SK-N-SH (cell line): ENCODE results near the gene ECSCR.

Experiments
- ELF1 ChIP-seq: IDR thresholded peaks from 2 replicates; pipeline ENCODE4 v1.4.0; 2012
- EP300 ChIP-seq, 2 experiments: IDR thresholded peaks; 2 replicates each; pipeline versions ENCODE4 v1.4.0 to v1.6.1; 2012; ENCODE audit warnings: borderline replicate concordance in 1 of 2, low read depth in 1 of 2, low read length in 1 of 2
- MXI1 ChIP-seq: IDR thresholded peaks from 2 replicates; pipeline ENCODE4 v1.6.1; 2012; ENCODE audit warnings: mild to moderate bottlenecking, low read depth, low read length, improper control_type of control experiment
- NFIC ChIP-seq: IDR thresholded peaks from 2 replicates; pipeline ENCODE4 v1.4.0; 2012; ENCODE audit warnings: borderline replicate concordance
- NRF1 ChIP-seq: IDR thresholded peaks from 2 replicates; pipeline ENCODE4 v1.6.1; 2012; ENCODE audit warnings: low read depth, mild to moderate bottlenecking, low read length
- RFX5 ChIP-seq: IDR thresholded peaks from 2 replicates; pipeline ENCODE4 v1.6.1; 2012; ENCODE audit warnings: mild to moderate bottlenecking, improper control_type of control experiment, low read length
- TCF12 ChIP-seq: IDR thresholded peaks from 2 replicates; pipeline ENCODE4 v1.4.0; 2012
- TF ChIP-seq, protein P1 (sequence below): fragments of 200-600 bp; sonication (generic); IDR thresholded peaks from 2 replicates; pipeline ENCODE4 v1.6.1; 2017; ENCODE audit warnings: antibody characterized with exemption, mild to moderate bottlenecking, moderate library complexity
- TF ChIP-seq, protein P2 (sequence below): fragments of 150-350 bp; IDR thresholded peaks from 2 replicates; pipeline ENCODE4 v1.6.1; 2017; ENCODE audit warnings: antibody characterized with exemption, low read length, low read depth, borderline replicate concordance
- TF ChIP-seq, protein P3 (sequence below): IDR thresholded peaks from 2 replicates; pipeline ENCODE4 v1.4.0; 2012; ENCODE audit warnings: low read depth, borderline replicate concordance
- TF ChIP-seq, protein P4 (sequence below): IDR thresholded peaks from 2 replicates; pipeline ENCODE4 v1.6.1; 2012; ENCODE audit warnings: mild to moderate bottlenecking, low read depth, low read length, moderate library complexity
- TF ChIP-seq, protein P5 (sequence below): IDR thresholded peaks from 2 replicates; pipeline ENCODE4 v1.4.0; 2012; ENCODE audit warnings: low read depth

DNA sequence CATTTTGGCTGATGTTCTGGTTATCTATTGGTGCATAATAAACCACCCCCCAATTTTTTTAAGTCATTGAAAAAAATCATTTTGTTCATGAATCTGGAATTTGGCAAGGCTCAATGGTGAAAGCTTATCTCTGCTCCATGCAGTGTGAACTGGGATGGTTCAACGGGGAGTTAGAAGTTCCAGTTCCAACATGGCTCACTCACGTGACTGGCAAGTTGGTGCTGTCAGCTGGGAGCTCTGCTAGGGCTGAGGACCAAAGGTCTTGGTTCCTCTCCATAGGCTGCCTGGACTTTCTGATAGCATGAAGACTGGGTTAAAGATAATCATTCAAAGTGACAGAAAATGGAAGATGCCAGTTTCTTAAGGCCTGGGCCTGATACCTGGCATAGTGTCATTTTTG, 55.6 kb downstream of the ECSCR start:
- TF ChIP-seq, protein P1, sequence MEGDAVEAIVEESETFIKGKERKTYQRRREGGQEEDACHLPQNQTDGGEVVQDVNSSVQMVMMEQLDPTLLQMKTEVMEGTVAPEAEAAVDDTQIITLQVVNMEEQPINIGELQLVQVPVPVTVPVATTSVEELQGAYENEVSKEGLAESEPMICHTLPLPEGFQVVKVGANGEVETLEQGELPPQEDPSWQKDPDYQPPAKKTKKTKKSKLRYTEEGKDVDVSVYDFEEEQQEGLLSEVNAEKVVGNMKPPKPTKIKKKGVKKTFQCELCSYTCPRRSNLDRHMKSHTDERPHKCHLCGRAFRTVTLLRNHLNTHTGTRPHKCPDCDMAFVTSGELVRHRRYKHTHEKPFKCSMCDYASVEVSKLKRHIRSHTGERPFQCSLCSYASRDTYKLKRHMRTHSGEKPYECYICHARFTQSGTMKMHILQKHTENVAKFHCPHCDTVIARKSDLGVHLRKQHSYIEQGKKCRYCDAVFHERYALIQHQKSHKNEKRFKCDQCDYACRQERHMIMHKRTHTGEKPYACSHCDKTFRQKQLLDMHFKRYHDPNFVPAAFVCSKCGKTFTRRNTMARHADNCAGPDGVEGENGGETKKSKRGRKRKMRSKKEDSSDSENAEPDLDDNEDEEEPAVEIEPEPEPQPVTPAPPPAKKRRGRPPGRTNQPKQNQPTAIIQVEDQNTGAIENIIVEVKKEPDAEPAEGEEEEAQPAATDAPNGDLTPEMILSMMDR = no peak
- no peak for TF ChIP-seq ELF1
- TF ChIP-seq, protein P2, sequence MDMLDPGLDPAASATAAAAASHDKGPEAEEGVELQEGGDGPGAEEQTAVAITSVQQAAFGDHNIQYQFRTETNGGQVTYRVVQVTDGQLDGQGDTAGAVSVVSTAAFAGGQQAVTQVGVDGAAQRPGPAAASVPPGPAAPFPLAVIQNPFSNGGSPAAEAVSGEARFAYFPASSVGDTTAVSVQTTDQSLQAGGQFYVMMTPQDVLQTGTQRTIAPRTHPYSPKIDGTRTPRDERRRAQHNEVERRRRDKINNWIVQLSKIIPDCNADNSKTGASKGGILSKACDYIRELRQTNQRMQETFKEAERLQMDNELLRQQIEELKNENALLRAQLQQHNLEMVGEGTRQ = no peak
- no peak for TF ChIP-seq EP300 (IDR thresholded peaks at IDR 0.05; ENCODE audit: borderline replicate concordance in 1 of 2, low read depth in 1 of 2, low read length in 1 of 2)
- TF ChIP-seq NRF1 = no peak
- TF ChIP-seq NFIC = no peak
- no peak for TF ChIP-seq TCF12
- TF ChIP-seq RFX5 = no peak
- no peak for TF ChIP-seq MXI1
- TF ChIP-seq, protein P3, sequence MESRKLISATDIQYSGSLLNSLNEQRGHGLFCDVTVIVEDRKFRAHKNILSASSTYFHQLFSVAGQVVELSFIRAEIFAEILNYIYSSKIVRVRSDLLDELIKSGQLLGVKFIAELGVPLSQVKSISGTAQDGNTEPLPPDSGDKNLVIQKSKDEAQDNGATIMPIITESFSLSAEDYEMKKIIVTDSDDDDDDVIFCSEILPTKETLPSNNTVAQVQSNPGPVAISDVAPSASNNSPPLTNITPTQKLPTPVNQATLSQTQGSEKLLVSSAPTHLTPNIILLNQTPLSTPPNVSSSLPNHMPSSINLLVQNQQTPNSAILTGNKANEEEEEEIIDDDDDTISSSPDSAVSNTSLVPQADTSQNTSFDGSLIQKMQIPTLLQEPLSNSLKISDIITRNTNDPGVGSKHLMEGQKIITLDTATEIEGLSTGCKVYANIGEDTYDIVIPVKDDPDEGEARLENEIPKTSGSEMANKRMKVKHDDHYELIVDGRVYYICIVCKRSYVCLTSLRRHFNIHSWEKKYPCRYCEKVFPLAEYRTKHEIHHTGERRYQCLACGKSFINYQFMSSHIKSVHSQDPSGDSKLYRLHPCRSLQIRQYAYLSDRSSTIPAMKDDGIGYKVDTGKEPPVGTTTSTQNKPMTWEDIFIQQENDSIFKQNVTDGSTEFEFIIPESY = no peak
- TF ChIP-seq, protein P4, sequence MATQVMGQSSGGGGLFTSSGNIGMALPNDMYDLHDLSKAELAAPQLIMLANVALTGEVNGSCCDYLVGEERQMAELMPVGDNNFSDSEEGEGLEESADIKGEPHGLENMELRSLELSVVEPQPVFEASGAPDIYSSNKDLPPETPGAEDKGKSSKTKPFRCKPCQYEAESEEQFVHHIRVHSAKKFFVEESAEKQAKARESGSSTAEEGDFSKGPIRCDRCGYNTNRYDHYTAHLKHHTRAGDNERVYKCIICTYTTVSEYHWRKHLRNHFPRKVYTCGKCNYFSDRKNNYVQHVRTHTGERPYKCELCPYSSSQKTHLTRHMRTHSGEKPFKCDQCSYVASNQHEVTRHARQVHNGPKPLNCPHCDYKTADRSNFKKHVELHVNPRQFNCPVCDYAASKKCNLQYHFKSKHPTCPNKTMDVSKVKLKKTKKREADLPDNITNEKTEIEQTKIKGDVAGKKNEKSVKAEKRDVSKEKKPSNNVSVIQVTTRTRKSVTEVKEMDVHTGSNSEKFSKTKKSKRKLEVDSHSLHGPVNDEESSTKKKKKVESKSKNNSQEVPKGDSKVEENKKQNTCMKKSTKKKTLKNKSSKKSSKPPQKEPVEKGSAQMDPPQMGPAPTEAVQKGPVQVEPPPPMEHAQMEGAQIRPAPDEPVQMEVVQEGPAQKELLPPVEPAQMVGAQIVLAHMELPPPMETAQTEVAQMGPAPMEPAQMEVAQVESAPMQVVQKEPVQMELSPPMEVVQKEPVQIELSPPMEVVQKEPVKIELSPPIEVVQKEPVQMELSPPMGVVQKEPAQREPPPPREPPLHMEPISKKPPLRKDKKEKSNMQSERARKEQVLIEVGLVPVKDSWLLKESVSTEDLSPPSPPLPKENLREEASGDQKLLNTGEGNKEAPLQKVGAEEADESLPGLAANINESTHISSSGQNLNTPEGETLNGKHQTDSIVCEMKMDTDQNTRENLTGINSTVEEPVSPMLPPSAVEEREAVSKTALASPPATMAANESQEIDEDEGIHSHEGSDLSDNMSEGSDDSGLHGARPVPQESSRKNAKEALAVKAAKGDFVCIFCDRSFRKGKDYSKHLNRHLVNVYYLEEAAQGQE = no peak
- TF ChIP-seq, protein P5, sequence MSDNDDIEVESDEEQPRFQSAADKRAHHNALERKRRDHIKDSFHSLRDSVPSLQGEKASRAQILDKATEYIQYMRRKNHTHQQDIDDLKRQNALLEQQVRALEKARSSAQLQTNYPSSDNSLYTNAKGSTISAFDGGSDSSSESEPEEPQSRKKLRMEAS = no peak
